ENCODE data around the gene RNASE4. TPM values are rescaled to one million over a fixed set of nuclear protein-coding genes. Genes with fewer than 3 reads are reported as not detected.
"Not testable (repeated sequence)": the region's sequence is repeated elsewhere in the genome, so short reads cannot be mapped to it uniquely, and the experiment has no call there.

RNASE4 gene
- total RNA-seq, 1 donor from 2014 or later, result 10.5 TPM

DNA sequence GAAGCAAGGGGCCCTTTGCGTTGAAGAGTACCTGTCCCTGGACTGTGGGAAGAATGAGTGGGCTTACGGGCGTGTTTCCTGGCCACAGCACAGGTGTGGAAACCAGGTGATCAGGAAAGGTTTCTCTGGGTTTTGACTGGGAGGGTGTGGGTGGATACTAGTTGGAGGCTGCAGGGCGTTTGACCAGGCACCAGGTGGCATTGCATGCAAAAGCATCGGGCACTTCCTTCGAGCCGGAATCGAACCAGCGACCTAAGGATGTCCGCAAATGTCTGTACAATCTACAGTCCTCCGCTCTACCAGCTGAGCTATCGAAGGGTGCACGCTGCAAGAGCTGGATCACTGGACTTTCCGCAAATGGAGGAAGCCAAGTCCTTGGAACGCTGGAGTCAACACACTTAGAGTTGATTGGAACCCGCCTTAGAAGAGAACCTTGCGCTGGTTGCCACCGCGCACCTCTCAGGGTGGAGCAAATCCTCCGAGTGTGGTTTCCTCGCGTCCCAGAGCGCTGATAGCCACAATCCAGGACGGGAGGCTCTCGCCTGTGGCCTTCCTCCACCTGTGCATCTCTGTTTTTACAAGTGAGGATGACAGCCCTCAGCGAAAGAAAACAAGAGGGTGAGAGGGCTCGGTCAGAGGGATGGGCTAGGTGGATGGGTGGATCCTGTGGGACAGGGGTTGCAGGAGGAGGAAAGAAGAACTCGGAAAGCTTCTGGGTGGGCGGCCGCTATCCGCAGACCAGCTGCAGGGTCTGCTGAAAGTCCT lies 21.2 kb upstream of the RNASE4 start:
- Mint-ChIP-seq H3K27ac (peak overlapping the region; percentile 71), H3K36me3 (no peaks in the 10 kb centered on the region), H3K4me1 (ENCODE audit: unreplicated experiment) (no peaks in the 10 kb centered on the region), H3K27me3 (peaks cover 94% of the 10 kb centered on the region), H3K4me3 (peak overlapping the region; percentile 83), H3K9me3 (no peaks in the 10 kb centered on the region)
- no peak for DNase-seq (ENCODE audit: extremely low spot score, unreplicated experiment)
- TF ChIP-seq, protein P1, sequence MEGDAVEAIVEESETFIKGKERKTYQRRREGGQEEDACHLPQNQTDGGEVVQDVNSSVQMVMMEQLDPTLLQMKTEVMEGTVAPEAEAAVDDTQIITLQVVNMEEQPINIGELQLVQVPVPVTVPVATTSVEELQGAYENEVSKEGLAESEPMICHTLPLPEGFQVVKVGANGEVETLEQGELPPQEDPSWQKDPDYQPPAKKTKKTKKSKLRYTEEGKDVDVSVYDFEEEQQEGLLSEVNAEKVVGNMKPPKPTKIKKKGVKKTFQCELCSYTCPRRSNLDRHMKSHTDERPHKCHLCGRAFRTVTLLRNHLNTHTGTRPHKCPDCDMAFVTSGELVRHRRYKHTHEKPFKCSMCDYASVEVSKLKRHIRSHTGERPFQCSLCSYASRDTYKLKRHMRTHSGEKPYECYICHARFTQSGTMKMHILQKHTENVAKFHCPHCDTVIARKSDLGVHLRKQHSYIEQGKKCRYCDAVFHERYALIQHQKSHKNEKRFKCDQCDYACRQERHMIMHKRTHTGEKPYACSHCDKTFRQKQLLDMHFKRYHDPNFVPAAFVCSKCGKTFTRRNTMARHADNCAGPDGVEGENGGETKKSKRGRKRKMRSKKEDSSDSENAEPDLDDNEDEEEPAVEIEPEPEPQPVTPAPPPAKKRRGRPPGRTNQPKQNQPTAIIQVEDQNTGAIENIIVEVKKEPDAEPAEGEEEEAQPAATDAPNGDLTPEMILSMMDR (conservative IDR thresholded peaks at IDR 0.05), result peak; percentile 51

DNA sequence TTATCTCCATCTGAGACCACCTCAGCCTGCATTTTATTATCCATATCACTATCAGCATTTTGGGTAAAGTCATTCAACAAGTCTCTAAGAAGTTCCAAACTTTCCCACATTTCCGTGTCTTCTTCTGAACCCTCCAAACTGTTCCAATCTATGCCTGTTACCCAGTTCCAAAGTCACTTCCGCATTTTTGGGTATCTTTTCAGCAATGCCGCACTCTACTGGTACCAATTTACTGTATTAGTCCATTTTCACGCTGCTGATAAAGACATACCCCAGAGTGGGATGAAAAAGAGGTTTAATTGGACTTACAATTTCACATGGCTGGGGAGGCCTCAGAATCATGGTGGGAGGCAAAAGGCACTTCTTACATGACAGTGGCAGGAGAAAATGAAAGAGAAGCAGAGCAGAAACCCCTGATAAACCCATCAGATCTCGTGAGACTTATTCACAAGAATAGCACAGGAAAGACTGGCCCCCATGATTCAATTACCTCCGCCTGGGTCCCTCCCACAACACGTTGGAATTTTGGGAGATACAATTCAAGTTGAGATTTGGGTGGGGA lies 17.9 kb upstream of the RNASE4 start:
- not testable (repeated sequence) for H3K4me1 Mint-ChIP-seq (ENCODE audit: unreplicated experiment); H3K27ac Mint-ChIP-seq
- H3K27me3 Mint-ChIP-seq, result peaks cover 81% of the 10 kb centered on the region

DNA sequence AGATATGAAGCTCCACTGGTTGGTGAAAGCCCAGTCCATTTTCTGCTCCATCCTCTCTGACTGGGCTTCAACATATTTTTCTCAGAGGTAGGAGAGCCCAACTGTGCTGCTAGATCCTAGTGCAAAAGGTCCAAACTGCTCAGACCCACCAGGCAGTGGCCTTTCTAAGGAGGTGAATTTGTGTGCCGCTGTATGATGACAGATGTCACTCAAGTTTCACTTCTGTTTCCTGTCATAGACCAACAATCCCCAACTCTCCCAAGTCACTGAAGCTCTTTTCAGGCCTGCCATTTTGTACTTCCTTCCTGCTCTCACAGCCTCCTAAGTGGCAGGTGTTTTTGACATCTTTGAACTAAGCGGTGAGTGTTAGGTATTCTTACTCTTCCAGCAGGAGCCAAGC lies 16.4 kb upstream of the RNASE4 start:
- Mint-ChIP-seq H3K4me3 (no peak overlapping the region), H3K27ac (no peak overlapping the region), H3K36me3 (no peaks in the 10 kb centered on the region), H3K9me3 (no peaks in the 10 kb centered on the region), H3K4me1 (ENCODE audit: unreplicated experiment) (no peaks in the 10 kb centered on the region), H3K27me3 (peaks cover 69% of the 10 kb centered on the region)
- TF ChIP-seq, protein P1 (conservative IDR thresholded peaks at IDR 0.05), result no peak
- no peak for DNase-seq (ENCODE audit: extremely low spot score, unreplicated experiment)

More for the DNA sequence above, 17.9 kb upstream of the RNASE4 start:
- DNase-seq (ENCODE audit: extremely low spot score, unreplicated experiment); H3K9me3 Mint-ChIP-seq; H3K4me3 Mint-ChIP-seq; H3K36me3 Mint-ChIP-seq: not testable (repeated sequence)

DNA sequence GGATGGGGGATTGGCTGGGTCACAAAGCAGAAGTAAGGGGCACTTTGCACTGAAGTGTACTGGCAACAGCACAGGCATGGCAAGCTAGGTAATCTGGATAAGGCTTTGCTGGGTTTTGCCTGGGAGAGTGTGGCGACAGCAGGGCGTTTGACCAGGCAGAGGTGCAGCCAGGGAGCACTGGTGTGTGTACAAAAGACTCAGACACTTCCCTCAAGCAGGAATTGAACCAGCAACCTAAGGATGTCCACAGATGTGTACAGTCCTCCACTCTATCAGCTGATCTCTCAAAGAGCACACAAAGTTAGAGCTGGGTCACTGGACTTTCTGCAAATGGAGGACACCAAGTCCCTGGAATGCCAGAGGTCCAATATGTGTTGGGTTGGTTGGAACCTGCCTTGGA lies 15.4 kb upstream of the RNASE4 start:
- no peak overlapping the region for H3K27ac Mint-ChIP-seq
- H3K27me3 Mint-ChIP-seq, result peaks cover 59% of the 10 kb centered on the region
- DNase-seq (ENCODE audit: extremely low spot score, unreplicated experiment), result no peak
- TF ChIP-seq, protein P1 (conservative IDR thresholded peaks at IDR 0.05), result no peak
- H3K9me3 Mint-ChIP-seq, result no peaks in the 10 kb centered on the region
- H3K36me3 Mint-ChIP-seq, result no peaks in the 10 kb centered on the region
- H3K4me3 Mint-ChIP-seq, result no peak overlapping the region
- no peaks in the 10 kb centered on the region for H3K4me1 Mint-ChIP-seq (ENCODE audit: unreplicated experiment)

DNA sequence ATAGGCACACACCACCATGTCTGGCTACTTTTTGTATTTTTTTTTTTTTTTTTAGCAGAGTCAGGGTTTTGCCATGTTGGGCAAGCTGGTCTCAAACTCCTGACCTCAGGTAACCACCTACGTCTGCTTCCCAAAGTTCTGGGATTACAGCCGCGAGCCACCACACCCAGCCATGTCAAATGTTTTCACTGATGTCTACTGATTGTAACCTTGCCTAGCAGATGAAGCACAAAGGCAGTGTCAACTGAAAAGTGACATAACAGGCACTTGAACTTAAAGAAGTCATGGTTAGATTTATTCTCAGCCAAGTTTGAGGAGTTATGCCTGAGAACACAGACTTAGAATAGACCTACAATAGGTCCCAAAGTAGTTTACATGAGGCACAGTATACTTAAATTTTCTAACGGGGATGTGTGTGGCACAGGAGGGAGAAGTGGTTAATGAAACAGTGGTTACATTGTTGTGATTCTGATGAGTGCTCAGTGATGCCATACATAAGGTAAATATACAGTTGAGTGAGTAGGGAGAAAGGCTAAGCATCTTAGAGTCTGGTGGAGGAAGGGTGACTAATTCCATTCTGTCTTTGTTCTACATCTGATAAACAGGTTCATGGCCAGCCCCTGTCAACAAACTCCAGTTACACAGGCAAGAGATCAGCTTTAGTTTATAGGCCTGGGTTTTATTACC lies 12.6 kb upstream of the RNASE4 start:
- peak overlapping the region; percentile 4 for H3K27ac Mint-ChIP-seq
- TF ChIP-seq, protein P1 (conservative IDR thresholded peaks at IDR 0.05), result no peak

DNA sequence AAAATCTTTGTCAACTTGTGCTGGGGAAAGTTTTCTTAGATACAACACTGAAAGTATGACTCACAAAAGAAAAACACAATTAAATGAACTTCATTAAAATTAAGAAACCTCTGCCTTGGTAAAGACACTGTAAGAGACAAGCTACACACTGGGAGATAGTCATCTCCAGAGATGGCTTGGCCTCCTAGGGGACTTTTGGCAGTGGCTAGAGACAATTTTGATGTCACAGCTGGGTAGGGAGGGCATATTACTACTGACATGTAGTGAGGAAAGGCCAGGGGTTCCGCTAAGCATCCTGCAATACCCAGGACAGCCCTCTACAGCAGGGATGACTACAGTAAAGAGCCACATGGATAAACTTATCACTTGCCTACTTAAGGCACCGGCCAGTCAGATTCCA lies 8.7 kb upstream of the RNASE4 start:
- TF ChIP-seq, protein P1 (conservative IDR thresholded peaks at IDR 0.05), result no peak
- Mint-ChIP-seq H3K27me3 (peaks cover 19% of the 10 kb centered on the region), H3K27ac (no peak overlapping the region), H3K9me3 (no peaks in the 10 kb centered on the region), H3K4me3 (no peak overlapping the region), H3K36me3 (no peaks in the 10 kb centered on the region), H3K4me1 (ENCODE audit: unreplicated experiment) (peaks cover 6% of the 10 kb centered on the region)
- no peak for DNase-seq (ENCODE audit: extremely low spot score, unreplicated experiment)

More for the DNA sequence above, 12.6 kb upstream of the RNASE4 start:
- Mint-ChIP-seq H3K4me1 (ENCODE audit: unreplicated experiment) (no peaks in the 10 kb centered on the region), H3K9me3 (no peaks in the 10 kb centered on the region), H3K27me3 (peaks cover 45% of the 10 kb centered on the region), H3K4me3 (no peak overlapping the region), H3K36me3 (no peaks in the 10 kb centered on the region)
- DNase-seq (ENCODE audit: extremely low spot score, unreplicated experiment), result no peak

Data from type B pancreatic cell (in vitro differentiated cells).